Stimulated activated CD8-positive, alpha-beta memory T cell treated with anti-CD3 and anti-CD28 coated beads, Interleukin-2, amount 100 ng/mL, for 48 hours (primary cell): ENCODE data around the gene OR10A5.
"Not testable (repeated sequence)": the region's sequence is repeated elsewhere in the genome, so short reads cannot be mapped to it uniquely, and the experiment has no call there.

Experiments
- DNase-seq, 2 donors: peaks; one replicate each; pipeline ENCODE4 v3.0.0-alpha.2; 2020; ENCODE audit warnings: low read depth in 2 of 2

Gene OR10A5

DNA sequence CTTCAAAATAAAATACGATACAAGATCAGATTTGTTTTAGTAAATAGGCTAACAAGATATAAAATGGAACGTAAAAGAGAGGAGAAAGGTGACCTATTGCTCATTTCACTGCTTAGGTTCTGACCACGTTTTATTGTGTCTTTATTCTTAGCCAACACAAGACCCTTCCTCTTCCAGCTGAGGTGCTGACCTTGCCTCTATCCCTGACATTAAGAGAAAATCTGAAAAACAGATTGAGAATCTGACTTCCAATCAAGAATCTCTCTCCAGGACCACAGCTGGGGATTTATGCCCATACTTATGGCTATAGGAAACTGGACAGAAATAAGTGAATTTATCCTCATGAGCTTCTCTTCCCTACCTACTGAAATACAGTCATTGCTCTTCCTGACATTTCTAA, at the start of gene OR10A5:
TSS of gene OR10A5 (plus strand) at position 301 of the 400 bp plus-strand sequence. CDS start at position 301, 0 bp downstream.
- no peak for DNase-seq

DNA sequence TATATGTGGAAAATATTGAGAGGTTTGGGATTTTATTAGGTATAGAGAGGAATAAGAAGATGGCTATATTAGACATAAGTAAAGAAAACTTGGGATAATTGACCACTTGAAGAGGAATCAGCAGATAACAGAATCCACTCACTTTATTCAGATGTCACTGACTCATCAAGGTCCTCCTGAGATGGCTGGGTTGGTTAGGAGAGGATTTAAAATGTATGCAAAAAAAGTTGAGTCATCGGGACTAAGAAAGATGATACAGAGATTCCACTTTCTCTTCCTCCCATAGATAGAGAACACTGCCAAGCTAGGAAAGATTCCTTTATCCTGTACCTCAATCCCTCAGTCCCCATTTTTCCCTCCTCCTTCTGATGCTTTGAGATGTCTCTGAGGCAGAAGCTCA, 46.1 kb upstream of the OR10A5 start, which contains the start of gene OR6A2:
TSS of gene OR6A2 (minus strand) at position 288 of the 400 bp plus-strand sequence. CDS start 3,981 bp downstream, outside the sequence.
- DNase-seq: no peak

GRCh38 chr11:6801075-6801474, 44.4 kb upstream of the OR10A5 start:
- not testable (repeated sequence) for DNase-seq

DNA sequence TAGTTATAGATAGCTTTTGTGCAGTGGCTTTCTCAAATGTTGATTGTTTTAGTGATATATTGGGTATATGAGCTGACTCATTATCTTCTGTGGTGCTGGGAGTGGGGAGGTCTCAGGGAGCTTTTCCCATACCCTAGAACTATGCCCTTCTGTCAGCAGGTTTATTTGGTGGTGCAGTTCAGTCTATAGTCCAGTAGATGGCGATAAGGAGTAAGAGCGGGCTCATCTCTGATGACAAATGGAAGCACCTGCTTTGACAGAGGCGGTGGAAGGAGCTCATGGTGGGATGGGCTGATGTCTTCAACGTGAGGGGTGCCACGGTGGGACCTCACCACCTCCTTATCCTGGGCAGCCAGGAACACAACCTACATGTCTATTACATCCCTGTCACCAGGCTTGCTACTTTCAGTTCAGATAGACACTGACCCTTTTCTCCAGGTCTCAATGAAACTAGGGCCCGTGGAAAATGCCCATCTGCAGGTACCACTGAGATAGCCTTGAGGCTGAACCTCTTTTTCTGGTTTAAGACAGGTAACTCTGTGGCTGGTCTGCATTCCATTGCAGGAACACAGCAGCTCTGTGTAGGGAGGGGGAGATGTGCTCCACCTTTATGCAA, 33.0 kb upstream of the OR10A5 start:
- no peak for DNase-seq

DNA sequence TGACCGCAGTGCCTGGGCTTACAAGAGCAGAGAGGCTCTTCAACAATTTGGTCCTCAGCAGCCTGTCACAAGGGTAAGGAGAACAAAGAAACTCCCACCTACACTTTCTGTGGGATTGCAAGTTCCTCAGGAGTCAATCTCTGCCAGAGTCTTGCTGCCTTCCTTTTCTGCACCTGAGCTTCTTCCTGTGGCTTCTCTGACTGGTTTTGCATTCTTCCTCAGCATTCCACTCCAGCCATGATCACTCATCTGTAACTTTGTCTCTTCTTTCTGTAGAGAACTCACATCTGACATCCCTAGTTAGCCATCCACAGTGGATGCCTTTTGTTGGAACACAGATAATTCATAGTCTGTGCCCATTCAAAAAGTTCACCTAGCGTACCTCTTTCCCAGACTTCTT, 31.8 kb upstream of the OR10A5 start:
- DNase-seq: no peak

GRCh38 chr11:6817694-6818093, 27.8 kb upstream of the OR10A5 start:
- DNase-seq: no peak

DNA sequence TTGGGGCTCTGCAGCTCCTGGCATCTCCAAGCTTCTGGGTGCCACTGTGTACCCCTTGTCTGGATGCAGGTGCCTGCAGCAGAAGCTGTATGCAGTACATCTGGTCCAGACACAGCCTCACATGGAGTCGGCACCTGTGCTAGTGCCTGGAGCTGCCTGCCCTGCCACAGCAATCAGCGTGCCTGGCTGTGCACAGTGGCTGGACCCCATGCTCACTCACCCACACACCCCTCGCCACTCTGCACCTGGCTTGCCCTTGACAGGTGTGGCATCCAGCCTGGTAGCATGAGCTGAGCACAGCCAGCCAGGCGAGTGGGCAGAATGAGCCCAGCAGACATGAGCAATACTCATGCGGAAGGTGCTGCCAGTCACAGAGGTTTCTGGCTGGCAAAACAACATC, 26.5 kb upstream of the OR10A5 start:
- DNase-seq: no peak

GRCh38 chr11:6824136-6824823, 21.2 kb upstream of the OR10A5 start:
- no peak for DNase-seq

GRCh38 chr11:6825231-6825744, 20.2 kb upstream of the OR10A5 start:
- no peak for DNase-seq

GRCh38 chr11:6828103-6828502, 17.4 kb upstream of the OR10A5 start:
- DNase-seq: no peak

DNA sequence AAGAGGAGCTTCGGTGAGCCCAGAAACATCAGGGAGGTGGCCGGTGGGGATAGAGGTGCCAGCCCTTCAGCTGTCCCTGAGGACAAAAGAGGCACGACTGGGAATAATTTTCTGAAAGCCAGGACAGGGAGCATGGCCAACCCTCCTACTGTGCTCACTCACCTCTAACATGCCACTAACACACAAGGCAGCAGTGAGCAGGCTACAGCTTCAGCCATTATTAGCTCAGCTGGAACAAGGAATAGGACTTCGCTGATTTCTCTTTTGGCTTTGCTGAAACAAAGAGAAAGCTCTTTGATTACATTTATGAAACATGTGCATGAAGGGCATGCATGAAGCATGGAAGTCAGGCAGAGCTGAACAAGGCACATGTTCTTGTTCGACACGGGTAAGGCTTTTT, 12.1 kb upstream of the OR10A5 start:
- no peak for DNase-seq

GRCh38 chr11:6834021-6834420, 11.5 kb upstream of the OR10A5 start:
- no peak for DNase-seq

DNA sequence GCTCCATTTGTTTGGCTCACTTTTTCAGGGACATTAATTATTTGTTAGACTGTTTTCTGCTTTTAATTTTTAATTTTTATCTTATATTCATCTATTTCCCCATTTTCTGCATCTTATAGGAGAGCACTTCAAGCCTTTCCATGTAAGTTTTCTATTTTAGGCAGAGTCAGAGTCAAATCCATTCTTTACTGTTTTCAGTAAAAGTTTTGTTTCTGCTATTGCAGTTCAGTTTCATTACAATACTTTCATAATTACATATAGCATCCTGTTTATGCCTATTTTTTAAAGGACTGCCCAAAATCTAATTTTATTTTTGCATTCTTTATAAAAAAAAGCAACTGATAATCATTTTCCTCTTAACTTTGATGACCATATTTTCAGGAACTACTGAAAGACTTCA, 3.8 kb upstream of the OR10A5 start:
- no peak for DNase-seq

GRCh38 chr11:6843670-6844069, 1.8 kb upstream of the OR10A5 start:
- DNase-seq: no peak

- no peak for DNase-seq
Observed at GRCh38 chr11:6844356-6844755, 1.1 kb upstream of the OR10A5 start.

GRCh38 chr11:6850526-6850925, 5.0 kb downstream of the OR10A5 start:
- no peak for DNase-seq

GRCh38 chr11:6854801-6855200, 9.3 kb downstream of the OR10A5 start:
- DNase-seq: not testable (repeated sequence)

DNA sequence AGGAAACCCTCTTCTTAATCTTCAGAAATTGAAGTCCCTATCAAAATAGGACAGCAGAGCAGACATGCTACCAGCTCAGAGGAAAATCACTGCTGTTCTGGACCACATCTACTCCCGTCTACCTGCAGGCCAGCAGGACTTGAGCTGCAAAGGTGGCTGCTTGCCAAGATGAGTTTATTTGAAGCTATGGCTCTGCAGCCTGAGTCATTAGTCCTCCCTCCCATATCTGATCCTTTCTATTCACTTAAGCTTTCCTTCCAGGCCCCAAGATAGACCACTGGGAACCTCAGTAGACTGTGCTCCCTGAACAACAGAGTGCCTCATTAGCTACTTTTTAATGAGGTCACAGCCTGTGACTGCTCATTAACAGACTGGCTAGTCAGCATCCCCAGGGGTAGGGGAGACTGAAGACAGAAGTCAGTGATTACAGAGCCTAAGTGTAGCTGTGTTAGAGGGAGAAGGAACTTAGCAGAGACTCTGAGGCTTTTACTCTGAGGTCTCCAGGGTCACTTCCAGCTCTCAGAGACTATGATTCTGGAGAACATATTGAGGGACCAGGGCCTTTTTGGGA, 10.6 kb downstream of the OR10A5 start:
- no peak for DNase-seq

DNA sequence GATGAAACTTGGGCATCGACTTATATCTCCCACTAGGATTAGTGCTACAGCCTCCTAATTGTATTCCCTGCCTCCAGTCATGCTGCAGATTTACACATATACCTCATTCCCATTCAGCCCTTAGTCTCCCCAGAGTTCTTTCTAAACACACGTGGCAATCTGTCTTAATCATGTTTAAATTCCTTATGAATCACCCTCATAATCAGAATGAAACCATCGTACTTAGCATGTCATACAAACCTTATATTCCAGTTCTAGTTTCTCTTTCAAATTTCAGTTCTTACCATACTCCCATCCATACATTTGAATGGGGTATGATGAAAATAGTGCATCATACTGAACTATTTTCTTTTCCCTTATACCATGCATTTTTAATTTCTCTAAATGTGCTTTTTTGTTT, 11.4 kb downstream of the OR10A5 start:
- DNase-seq: no peak

DNA sequence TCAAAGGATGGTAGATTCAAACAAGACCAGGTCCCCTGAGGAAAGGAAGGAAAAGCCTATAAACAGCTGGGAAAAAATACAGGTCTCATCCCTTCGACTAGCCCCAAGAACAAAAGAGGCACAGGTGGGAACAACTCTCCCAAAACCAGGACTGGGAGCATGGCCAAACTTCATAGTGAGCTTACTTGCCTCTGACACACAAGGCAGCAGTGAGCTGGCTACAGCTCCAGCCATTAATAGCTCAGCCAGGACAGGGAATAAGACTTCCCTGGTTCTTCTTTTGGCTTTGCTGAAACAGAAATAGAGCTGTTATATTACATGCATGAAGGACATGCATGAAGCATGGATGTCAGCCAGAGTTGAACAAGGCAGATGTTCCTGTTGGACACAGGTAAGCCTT, 17.5 kb downstream of the OR10A5 start, which contains the start of gene OR10A2:
TSS of gene OR10A2 (plus strand) at position 97 of the 400 bp plus-strand sequence. CDS start 6,698 bp downstream, outside the sequence.
- DNase-seq: no peak

DNA sequence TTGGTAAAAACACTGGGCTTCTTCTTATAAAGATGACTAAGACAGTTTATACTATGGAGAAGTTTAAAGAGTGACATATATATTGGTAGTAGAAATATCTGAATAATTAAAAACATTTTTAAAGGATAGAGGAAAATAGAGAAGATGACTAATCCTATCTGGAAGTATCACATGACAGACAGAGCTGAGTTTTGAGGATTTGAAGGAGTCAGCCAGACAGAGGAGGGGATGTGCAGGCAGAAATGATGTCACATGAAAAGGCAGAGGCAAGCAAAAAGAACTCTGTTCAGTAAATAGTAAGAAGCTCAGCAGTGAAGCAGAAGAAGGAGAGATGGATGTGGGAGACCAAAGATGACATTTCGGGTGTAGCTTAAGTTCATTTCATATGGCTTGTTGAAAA, 19.0 kb downstream of the OR10A5 start:
- DNase-seq: no peak

DNA sequence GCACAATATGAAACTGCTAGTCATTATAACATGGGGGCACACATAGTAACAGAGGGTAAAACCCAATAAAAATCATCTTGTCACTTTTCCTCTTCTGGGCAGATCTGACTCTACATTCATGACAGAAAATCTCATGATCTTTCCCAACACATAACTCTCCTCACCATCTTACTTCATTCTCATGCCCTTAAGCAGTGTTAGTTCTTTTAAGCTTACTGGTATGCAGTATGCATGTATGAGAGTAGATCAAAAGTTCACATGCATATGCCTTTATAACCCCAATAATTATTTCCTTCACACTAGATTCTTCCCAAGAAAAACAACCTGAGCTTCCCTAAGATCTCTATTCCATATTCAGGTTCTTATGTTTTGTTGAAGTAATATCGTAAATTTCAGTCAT, 25.8 kb downstream of the OR10A5 start:
- no peak for DNase-seq

DNA sequence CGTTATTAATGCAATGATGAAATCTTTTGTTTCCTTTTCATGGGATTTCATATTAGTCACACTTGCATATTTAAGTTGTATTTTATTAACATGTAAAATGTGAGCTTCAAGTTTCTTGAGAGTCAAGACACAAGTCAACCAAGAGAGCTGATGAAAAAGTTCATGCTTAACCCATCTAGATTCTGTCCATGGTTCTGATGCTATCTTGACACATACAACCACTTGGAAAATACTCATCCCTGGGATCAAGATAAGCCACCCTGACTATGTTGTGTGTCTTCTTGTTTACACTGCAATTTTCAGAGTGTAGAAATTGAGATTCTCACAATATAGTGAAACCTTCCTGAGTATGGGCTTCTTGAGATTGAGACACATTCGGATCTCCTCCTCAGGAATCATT, 30.3 kb downstream of the OR10A5 start:
- no peak for DNase-seq
